Neural cell (in vitro differentiated cells): ENCODE data around the gene RASD2. TPM values are rescaled to one million over a fixed set of nuclear protein-coding genes. Genes with fewer than 3 reads are reported as not detected.

Experiments
- H2AFZ ChIP-seq: fragments of 200-600, 300-800 bp; sonication (generic), shearing (Covaris generic); 2 replicates; pipeline ENCODE4 v1.6.0; 2014; ENCODE audit warnings: low read depth, mild to moderate bottlenecking, antibody characterized with exemption, low read length, moderate library complexity
- H3F3A ChIP-seq: fragments of 200-600 bp; shearing (Covaris generic); 2 replicates; pipeline ENCODE4 v1.6.1; 2016; ENCODE audit warnings: mild to moderate bottlenecking, moderate library complexity, mixed read lengths, antibody characterized with exemption, low read length; ENCODE audit not compliant: insufficient read depth, poor library complexity, severe bottlenecking
- H3K27ac ChIP-seq: fragments of 200-600, 300-800 bp; sonication (generic), shearing (Covaris generic); 2 replicates; pipeline ENCODE4 v1.5.1; 2014; ENCODE audit warnings: mild to moderate bottlenecking, low read length, moderate library complexity
- H3K27me3 ChIP-seq: fragments of 300-800, 200-600 bp; sonication (generic), shearing (Covaris generic); 2 replicates; pipeline ENCODE4 v1.6.0; 2014; ENCODE audit warnings: mild to moderate bottlenecking, low read depth, low read length, moderate library complexity; ENCODE audit not compliant: insufficient read depth
- H3K36me3 ChIP-seq: fragments of 300-800, 200-600 bp; sonication (generic), shearing (Covaris generic); 2 replicates; pipeline ENCODE4 v1.5.1; 2014; ENCODE audit warnings: mild to moderate bottlenecking, antibody characterized with exemption, low read length, moderate library complexity; ENCODE audit not compliant: insufficient read depth
- H3K4me2 ChIP-seq: fragments of 300-800, 200-600 bp; sonication (generic), shearing (Covaris generic); 2 replicates; pipeline ENCODE4 v1.6.0; 2014; ENCODE audit warnings: mild to moderate bottlenecking, low read length
- H3K4me3 ChIP-seq: fragments of 300-800, 200-600 bp; sonication (generic), shearing (Covaris generic); 2 replicates; pipeline ENCODE4 v1.5.1; 2014; ENCODE audit warnings: mild to moderate bottlenecking, low read length, moderate library complexity
- H3K79me2 ChIP-seq: fragments of 200-600 bp; shearing (Covaris generic); replicated peaks from 2 replicates; pipeline ENCODE4 v1.6.0; 2014; ENCODE audit warnings: mild to moderate bottlenecking, low read length, moderate library complexity; ENCODE audit not compliant: insufficient read depth
- H3K9ac ChIP-seq: fragments of 300-800, 200-600 bp; sonication (generic), shearing (Covaris generic); 2 replicates; pipeline ENCODE4 v1.6.1; 2016; ENCODE audit warnings: mild to moderate bottlenecking, low read length, mixed read lengths
- H3K9me2 ChIP-seq: fragments of 200-600 bp; shearing (Covaris generic); 2 replicates; pipeline ENCODE4 v1.6.1; 2016; ENCODE audit warnings: mild to moderate bottlenecking, low read length, mixed read lengths; ENCODE audit not compliant: insufficient read depth
- H3K9me3 ChIP-seq: fragments of 200-600, 300-800 bp; sonication (generic), shearing (Covaris generic); 2 replicates; pipeline ENCODE4 v1.6.1; 2016; ENCODE audit warnings: mild to moderate bottlenecking, mixed run types, low read length, moderate library complexity, mixed read lengths
- H4K20me1 ChIP-seq: fragments of 200-600 bp; shearing (Covaris generic); 2 replicates; pipeline ENCODE4 v1.6.1; 2016; ENCODE audit warnings: mild to moderate bottlenecking, mixed run types; ENCODE audit not compliant: insufficient read depth
- CTCF ChIP-seq: fragments of 450-650 bp; IDR thresholded peaks from 2 replicates; pipeline ENCODE4 v1.5.1; 2014; ENCODE audit warnings: antibody characterized with exemption, mild to moderate bottlenecking, moderate library complexity; ENCODE audit not compliant: poor library complexity, severe bottlenecking
- EP300 ChIP-seq: fragments of 450-650 bp; conservative IDR thresholded peaks from 2 replicates; pipeline ENCODE4 v1.6.1; 2014; ENCODE audit warnings: antibody characterized with exemption, mild to moderate bottlenecking, moderate library complexity; ENCODE audit not compliant: poor library complexity, severe bottlenecking
- EZH2 ChIP-seq: fragments of 200-600, 300-800 bp; shearing (Covaris generic), sonication (generic); IDR thresholded peaks from 2 replicates; pipeline ENCODE4 v1.6.1; 2014; ENCODE audit warnings: antibody characterized with exemption, low read length, borderline replicate concordance, mild to moderate bottlenecking; ENCODE audit not compliant: insufficient read depth, poor library complexity, severe bottlenecking
- MXI1 ChIP-seq: fragments of 450-650 bp; conservative IDR thresholded peaks from 2 replicates; pipeline ENCODE4 v1.6.1; 2014; ENCODE audit warnings: antibody characterized with exemption, mild to moderate bottlenecking; ENCODE audit not compliant: poor library complexity, severe bottlenecking
- POLR2AphosphoS5 ChIP-seq: IDR thresholded peaks from 2 replicates; pipeline ENCODE4 v1.6.1; 2012
- RAD21 ChIP-seq: fragments of 450-650 bp; conservative IDR thresholded peaks from 2 replicates; pipeline ENCODE4 v1.6.1; 2014; ENCODE audit warnings: antibody characterized with exemption, mild to moderate bottlenecking, moderate library complexity
- SMC3 ChIP-seq: fragments of 450-650 bp; conservative IDR thresholded peaks from 2 replicates; pipeline ENCODE4 v1.6.1; 2014; ENCODE audit warnings: antibody characterized with exemption, mild to moderate bottlenecking, moderate library complexity; ENCODE audit not compliant: poor library complexity
- TAF1 ChIP-seq: IDR thresholded peaks from 2 replicates; pipeline ENCODE4 v1.6.1; 2012; ENCODE audit warnings: low read depth
- polyA plus RNA-seq: library from polyadenylated mRNA; depleted of rRNA; stranded (reverse); fragments of >200 nt; gene quantifications from 2 replicates; pipeline ENCODE4 v1.2.3, GENCODE V29; 2014
- TF ChIP-seq, protein P1 (sequence below): IDR thresholded peaks from 2 replicates; pipeline ENCODE4 v1.6.1; 2012; ENCODE audit warnings: borderline replicate concordance

RASD2 gene
- polyA plus RNA-seq, 1 donor from 2014 or later = 0.14 TPM

- Histone ChIP-seq H3K4me3 (no peak overlapping the region), H3K79me2 (no peaks in the 10 kb centered on the region), H4K20me1 (no peaks in the 10 kb centered on the region), H3K36me3 (no peaks in the 10 kb centered on the region), H3K27me3 (no peaks in the 10 kb centered on the region), H3K27ac (no peak overlapping the region), H3F3A (no peaks in the 10 kb centered on the region), H3K9me2 (no peaks in the 10 kb centered on the region), H3K9me3 (no peaks in the 10 kb centered on the region), H3K4me2 (no peak overlapping the region), H3K9ac (no peak overlapping the region), H2AFZ (no peak overlapping the region)
- TF ChIP-seq MXI1 (no peak), TAF1 (no peak), EZH2 (no peak), CTCF (no peak), SMC3 (no peak), EP300 (no peak), POLR2AphosphoS5 (no peak), RAD21 (no peak)
- TF ChIP-seq, protein P1, sequence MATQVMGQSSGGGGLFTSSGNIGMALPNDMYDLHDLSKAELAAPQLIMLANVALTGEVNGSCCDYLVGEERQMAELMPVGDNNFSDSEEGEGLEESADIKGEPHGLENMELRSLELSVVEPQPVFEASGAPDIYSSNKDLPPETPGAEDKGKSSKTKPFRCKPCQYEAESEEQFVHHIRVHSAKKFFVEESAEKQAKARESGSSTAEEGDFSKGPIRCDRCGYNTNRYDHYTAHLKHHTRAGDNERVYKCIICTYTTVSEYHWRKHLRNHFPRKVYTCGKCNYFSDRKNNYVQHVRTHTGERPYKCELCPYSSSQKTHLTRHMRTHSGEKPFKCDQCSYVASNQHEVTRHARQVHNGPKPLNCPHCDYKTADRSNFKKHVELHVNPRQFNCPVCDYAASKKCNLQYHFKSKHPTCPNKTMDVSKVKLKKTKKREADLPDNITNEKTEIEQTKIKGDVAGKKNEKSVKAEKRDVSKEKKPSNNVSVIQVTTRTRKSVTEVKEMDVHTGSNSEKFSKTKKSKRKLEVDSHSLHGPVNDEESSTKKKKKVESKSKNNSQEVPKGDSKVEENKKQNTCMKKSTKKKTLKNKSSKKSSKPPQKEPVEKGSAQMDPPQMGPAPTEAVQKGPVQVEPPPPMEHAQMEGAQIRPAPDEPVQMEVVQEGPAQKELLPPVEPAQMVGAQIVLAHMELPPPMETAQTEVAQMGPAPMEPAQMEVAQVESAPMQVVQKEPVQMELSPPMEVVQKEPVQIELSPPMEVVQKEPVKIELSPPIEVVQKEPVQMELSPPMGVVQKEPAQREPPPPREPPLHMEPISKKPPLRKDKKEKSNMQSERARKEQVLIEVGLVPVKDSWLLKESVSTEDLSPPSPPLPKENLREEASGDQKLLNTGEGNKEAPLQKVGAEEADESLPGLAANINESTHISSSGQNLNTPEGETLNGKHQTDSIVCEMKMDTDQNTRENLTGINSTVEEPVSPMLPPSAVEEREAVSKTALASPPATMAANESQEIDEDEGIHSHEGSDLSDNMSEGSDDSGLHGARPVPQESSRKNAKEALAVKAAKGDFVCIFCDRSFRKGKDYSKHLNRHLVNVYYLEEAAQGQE = no peak
Measured at GRCh38 chr22:35547987-35548721, 7.5 kb downstream of the RASD2 start.

GRCh38 chr22:35548722-35549112 lies 8.1 kb downstream of the RASD2 start:
- Histone ChIP-seq H3K4me3 (no peak overlapping the region), H3K27ac (no peak overlapping the region), H2AFZ (no peak overlapping the region), H4K20me1 (no peaks in the 10 kb centered on the region), H3F3A (no peaks in the 10 kb centered on the region), H3K9me3 (no peaks in the 10 kb centered on the region), H3K4me2 (no peak overlapping the region), H3K27me3 (no peaks in the 10 kb centered on the region), H3K9ac (no peak overlapping the region), H3K9me2 (no peaks in the 10 kb centered on the region), H3K79me2 (no peaks in the 10 kb centered on the region), H3K36me3 (no peaks in the 10 kb centered on the region)
- TF ChIP-seq EP300 (no peak), EZH2 (no peak), SMC3 (no peak), POLR2AphosphoS5 (no peak), CTCF (no peak), TAF1 (no peak), MXI1 (no peak), RAD21 (no peak)
- TF ChIP-seq, protein P1 = no peak
